BLaER1 treated with 17β-estradiol and CSF1 and Interleukin-3, amounts not matched to agents 10 nM and 100 nM (cell line): ENCODE data around the gene PRDM10.

Experiments used
- H3K27ac ChIP-seq, 11 experiments: shearing (Covaris generic); formaldehyde crosslinking; 2 replicates each; pipeline ENCODE4 v1.8.1; 2022
- H3K27me3 ChIP-seq, 11 experiments: shearing (Covaris generic); formaldehyde crosslinking; 2 replicates each; pipeline ENCODE4 v1.8.1; 2022
- H3K36me3 ChIP-seq, 11 experiments: shearing (Covaris generic); formaldehyde crosslinking; 2 replicates each; pipeline ENCODE4 v1.8.1; 2022
- H3K4me1 ChIP-seq, 10 experiments: shearing (Covaris generic); formaldehyde crosslinking; 2 replicates each; pipeline ENCODE4 v1.8.1; 2022
- H3K4me2 ChIP-seq, 11 experiments: shearing (Covaris generic); formaldehyde crosslinking; 2 replicates each; pipeline ENCODE4 v1.8.1; 2022
- H3K4me3 ChIP-seq, 10 experiments: shearing (Covaris generic); formaldehyde crosslinking; 2 replicates each; pipeline ENCODE4 v1.8.1; 2022
- H3K9ac ChIP-seq, 11 experiments: shearing (Covaris generic); formaldehyde crosslinking; 2 replicates each; pipeline ENCODE4 v1.8.1; 2022
- H3K9me3 ChIP-seq, 11 experiments: shearing (Covaris generic); formaldehyde crosslinking; replicated peaks in 1 of 11; 2 replicates each; pipeline ENCODE4 v1.8.1; 2022
- H4K20me1 ChIP-seq, 11 experiments: shearing (Covaris generic); formaldehyde crosslinking; 2 replicates each; pipeline ENCODE4 v1.8.1; 2022
- Cebpa-rat ChIP-seq, 11 experiments: shearing (Covaris generic); IDR thresholded peaks; 2 replicates each; pipeline ENCODE4 v1.8.1; 2022

PRDM10 gene

GRCh38 chr11:129995163-129995562 lies 7.5 kb downstream of the PRDM10 start:
- no peak for TF ChIP-seq Cebpa-rat (IDR thresholded peaks at IDR 0.05)
- H3K27ac ChIP-seq = 0 out of 22 replicates have a peak overlapping the region, but pooled peaks of 1 of the 11 experiments have one; percentile 24
- no peak overlapping the region for H3K9ac ChIP-seq
- H3K36me3 ChIP-seq = peaks cover 17 to 59% (median 33%) of the 10 kb centered on the region in 11 experiments
- H3K4me2 ChIP-seq = no peak overlapping the region
- peaks cover 0 to 20% (median 0%) of the 10 kb centered on the region in 11 experiments; a peak in 8 of 22 replicates for H4K20me1 ChIP-seq
- H3K4me3 ChIP-seq = no peak overlapping the region
- H3K4me1 ChIP-seq = peaks cover 17 to 36% (median 28%) of the 10 kb centered on the region in 10 experiments
- peaks cover 0 to 23% (median 19%) of the 10 kb centered on the region in 11 experiments; a peak in 19 of 22 replicates for H3K9me3 ChIP-seq
- H3K27me3 ChIP-seq = no peaks in the 10 kb centered on the region

GRCh38 chr11:129992161-129992944 lies 10.3 kb downstream of the PRDM10 start:
- H3K27me3 ChIP-seq = no peaks in the 10 kb centered on the region
- H3K4me3 ChIP-seq = no peak overlapping the region
- H3K4me2 ChIP-seq = peak overlapping the region in 6 of 11 experiments; percentile 12 to 52 (median 32); a peak in 9 of 22 replicates
- peaks cover 0 to 14% (median 0%) of the 10 kb centered on the region in 11 experiments; a peak in 8 of 22 replicates for H4K20me1 ChIP-seq
- H3K36me3 ChIP-seq = peaks cover 13 to 45% (median 32%) of the 10 kb centered on the region in 11 experiments
- peaks cover 5 to 16% (median 14%) of the 10 kb centered on the region in 10 experiments; a peak in 17 of 20 replicates for H3K4me1 ChIP-seq
- peak in 9 of 11 experiments; percentile 36 to 79 (median 52); a peak in 10 of 22 replicates for TF ChIP-seq Cebpa-rat (IDR thresholded peaks at IDR 0.05)
- H3K9me3 ChIP-seq = peaks cover 5 to 35% (median 25%) of the 10 kb centered on the region in 11 experiments; a peak in 20 of 22 replicates
- peak overlapping the region in 3 of 11 experiments; percentile 6 to 39 (median 9); a peak in 2 of 22 replicates for H3K27ac ChIP-seq
- H3K9ac ChIP-seq = peak overlapping the region in 1 of 11 experiments; percentile 43; a peak in 1 of 22 replicates

GRCh38 chr11:129989149-129989813 lies 13.4 kb downstream of the PRDM10 start:
- Histone ChIP-seq H3K36me3 (peaks cover 0 to 26% (median 9%) of the 10 kb centered on the region in 11 experiments; a peak in 12 of 22 replicates), H3K4me3 (no peak overlapping the region), H3K4me2 (no peak overlapping the region), H3K27ac (no peak overlapping the region; a peak in 1 of 22 replicates), H3K27me3 (no peaks in the 10 kb centered on the region), H3K4me1 (peaks cover 5 to 16% (median 14%) of the 10 kb centered on the region in 10 experiments; a peak in 17 of 20 replicates), H3K9ac (no peak overlapping the region), H4K20me1 (peaks cover 0 to 14% (median 0%) of the 10 kb centered on the region in 11 experiments; a peak in 6 of 22 replicates), H3K9me3 (peaks cover 4 to 17% (median 13%) of the 10 kb centered on the region in 11 experiments; a peak in 16 of 22 replicates)
- TF ChIP-seq Cebpa-rat (IDR thresholded peaks at IDR 0.05) = no peak

- H3K4me2 ChIP-seq = no peak overlapping the region
- H4K20me1 ChIP-seq = peaks cover 0 to 14% (median 0%) of the 10 kb centered on the region in 11 experiments; a peak in 6 of 22 replicates
- no peak overlapping the region for H3K9ac ChIP-seq
- no peak overlapping the region for H3K27ac ChIP-seq
- peaks cover 4 to 23% (median 13%) of the 10 kb centered on the region in 11 experiments; a peak in 16 of 22 replicates for H3K9me3 ChIP-seq
- peaks cover 5 to 11% (median 8%) of the 10 kb centered on the region in 10 experiments; a peak in 17 of 20 replicates for H3K4me1 ChIP-seq
- H3K27me3 ChIP-seq = no peaks in the 10 kb centered on the region
- no peak for TF ChIP-seq Cebpa-rat (IDR thresholded peaks at IDR 0.05)
- H3K4me3 ChIP-seq = no peak overlapping the region
- peaks cover 0 to 29% (median 12%) of the 10 kb centered on the region in 11 experiments; a peak in 13 of 22 replicates for H3K36me3 ChIP-seq
Observed at GRCh38 chr11:129987950-129988349, 14.7 kb downstream of the PRDM10 start.

GRCh38 chr11:129985823-129986222 lies 16.8 kb downstream of the PRDM10 start:
- no peak overlapping the region for H3K27ac ChIP-seq
- H3K27me3 ChIP-seq = no peaks in the 10 kb centered on the region
- 0 out of 22 replicates have a peak, but pooled peaks cover 0 to 6% (median 0%) of the 10 kb centered on the region in 11 experiments for H4K20me1 ChIP-seq
- no peak overlapping the region for H3K4me2 ChIP-seq
- no peaks in the 10 kb centered on the region; a peak in 2 of 20 replicates for H3K4me1 ChIP-seq
- no peak overlapping the region for H3K9ac ChIP-seq
- H3K9me3 ChIP-seq = peaks cover 4 to 24% (median 13%) of the 10 kb centered on the region in 11 experiments; a peak in 16 of 22 replicates
- H3K36me3 ChIP-seq = peaks cover 0 to 29% (median 13%) of the 10 kb centered on the region in 11 experiments; a peak in 12 of 22 replicates
- no peak for TF ChIP-seq Cebpa-rat (IDR thresholded peaks at IDR 0.05)
- no peak overlapping the region for H3K4me3 ChIP-seq

GRCh38 chr11:129980086-129980485 lies 22.5 kb downstream of the PRDM10 start:
- Histone ChIP-seq H3K4me2 (no peak overlapping the region), H4K20me1 (no peaks in the 10 kb centered on the region), H3K4me3 (no peak overlapping the region), H3K27me3 (no peaks in the 10 kb centered on the region), H3K9me3 (peaks cover 0 to 11% (median 0%) of the 10 kb centered on the region in 11 experiments; a peak in 2 of 22 replicates), H3K36me3 (peaks cover 3 to 29% (median 7%) of the 10 kb centered on the region in 11 experiments; a peak in 11 of 22 replicates), H3K4me1 (peaks cover 14 to 27% (median 21%) of the 10 kb centered on the region in 10 experiments), H3K27ac (no peak overlapping the region), H3K9ac (no peak overlapping the region; a peak in 1 of 22 replicates)
- no peak for TF ChIP-seq Cebpa-rat (IDR thresholded peaks at IDR 0.05)

- H3K4me2 ChIP-seq = peak overlapping the region in 1 of 11 experiments; percentile 5; a peak in 1 of 22 replicates
- no peak overlapping the region for H3K9ac ChIP-seq
- H3K9me3 ChIP-seq = peaks cover 0 to 10% (median 0%) of the 10 kb centered on the region in 11 experiments; a peak in 2 of 22 replicates
- TF ChIP-seq Cebpa-rat (IDR thresholded peaks at IDR 0.05) = no peak
- H3K27me3 ChIP-seq = no peaks in the 10 kb centered on the region
- H3K36me3 ChIP-seq = peaks cover 0 to 20% (median 4%) of the 10 kb centered on the region in 11 experiments; a peak in 8 of 22 replicates
- H3K4me3 ChIP-seq = no peak overlapping the region
- H3K27ac ChIP-seq = peak overlapping the region in 2 of 11 experiments; percentile 20 to 31; a peak in 2 of 22 replicates
- peaks cover 24 to 37% (median 31%) of the 10 kb centered on the region in 10 experiments for H3K4me1 ChIP-seq
- H4K20me1 ChIP-seq = no peaks in the 10 kb centered on the region
Observed at GRCh38 chr11:129979046-129979605, 23.5 kb downstream of the PRDM10 start.

GRCh38 chr11:129978447-129978846 lies 24.2 kb downstream of the PRDM10 start:
- Histone ChIP-seq H3K27me3 (no peaks in the 10 kb centered on the region), H3K4me3 (no peak overlapping the region), H3K4me2 (no peak overlapping the region), H4K20me1 (no peaks in the 10 kb centered on the region), H3K4me1 (peaks cover 31 to 44% (median 37%) of the 10 kb centered on the region in 10 experiments), H3K9me3 (peaks cover 0 to 7% (median 0%) of the 10 kb centered on the region in 11 experiments; a peak in 2 of 22 replicates), H3K27ac (no peak overlapping the region; a peak in 1 of 22 replicates), H3K36me3 (peaks cover 0 to 13% (median 3%) of the 10 kb centered on the region in 11 experiments; a peak in 3 of 22 replicates), H3K9ac (no peak overlapping the region)
- TF ChIP-seq Cebpa-rat (IDR thresholded peaks at IDR 0.05) = no peak
